NCI-H748 (cell line): Measurements from ENCODE around the gene MC3R.

Experiments
- DNase-seq: peaks from one replicate; lab custom pipeline; 2025; ENCODE audit not compliant: unreplicated experiment; lab: John Stamatoyannopoulos, UW

Gene MC3R

DNA sequence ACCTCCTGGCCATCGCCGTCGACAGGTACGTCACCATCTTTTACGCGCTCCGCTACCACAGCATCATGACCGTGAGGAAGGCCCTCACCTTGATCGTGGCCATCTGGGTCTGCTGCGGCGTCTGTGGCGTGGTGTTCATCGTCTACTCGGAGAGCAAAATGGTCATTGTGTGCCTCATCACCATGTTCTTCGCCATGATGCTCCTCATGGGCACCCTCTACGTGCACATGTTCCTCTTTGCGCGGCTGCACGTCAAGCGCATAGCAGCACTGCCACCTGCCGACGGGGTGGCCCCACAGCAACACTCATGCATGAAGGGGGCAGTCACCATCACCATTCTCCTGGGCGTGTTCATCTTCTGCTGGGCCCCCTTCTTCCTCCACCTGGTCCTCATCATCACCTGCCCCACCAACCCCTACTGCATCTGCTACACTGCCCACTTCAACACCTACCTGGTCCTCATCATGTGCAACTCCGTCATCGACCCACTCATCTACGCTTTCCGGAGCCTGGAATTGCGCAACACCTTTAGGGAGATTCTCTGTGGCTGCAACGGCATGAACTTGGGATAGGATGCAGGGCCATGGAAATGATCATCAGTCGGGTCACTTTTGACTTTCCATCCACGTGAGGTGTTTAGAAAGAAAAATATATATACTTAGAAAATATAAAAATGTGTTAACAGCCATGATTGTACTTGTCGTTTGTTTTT lies 868 bp downstream of the MC3R start:
- DNase-seq: peak; percentile 42

DNA sequence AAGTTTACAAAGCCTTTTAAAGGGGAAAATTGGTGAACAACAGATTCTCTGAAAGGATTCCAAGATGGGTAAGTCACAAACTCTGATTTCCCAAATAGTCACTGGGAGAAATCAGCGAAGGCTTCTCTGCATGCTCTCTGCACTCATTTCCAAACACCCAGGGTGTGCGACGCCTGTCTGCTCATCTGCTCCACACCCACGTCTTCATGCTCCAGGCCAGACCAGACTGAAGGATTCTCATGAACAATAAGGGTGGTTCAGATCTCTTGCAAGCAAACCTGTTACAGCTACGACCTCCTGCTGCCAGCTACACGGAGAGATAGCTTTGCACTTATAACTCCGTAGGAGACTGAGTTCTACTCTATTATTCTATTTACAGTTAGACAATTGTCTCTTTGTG lies 1.4 kb downstream of the MC3R start:
- no peak for DNase-seq

DNA sequence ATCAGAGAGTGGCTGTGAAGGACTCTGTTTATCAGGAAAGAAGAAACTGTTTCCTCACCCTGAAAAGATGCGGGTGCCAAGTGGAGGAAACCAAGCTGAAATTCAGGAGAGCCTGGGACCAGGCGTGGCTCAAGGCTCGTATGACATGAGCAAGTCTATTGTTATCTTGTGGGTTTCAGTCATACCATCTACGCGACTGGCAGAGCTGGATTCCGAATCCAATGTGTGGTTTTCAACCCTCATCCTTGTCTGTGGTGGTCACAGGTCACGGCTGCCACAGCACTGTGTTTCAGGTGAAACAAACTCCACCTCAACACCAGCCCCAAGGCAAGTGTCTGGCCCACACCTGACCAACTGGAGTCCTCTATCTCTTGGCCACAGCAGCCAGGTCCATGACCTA lies 9.1 kb downstream of the MC3R start:
- no peak for DNase-seq

DNA sequence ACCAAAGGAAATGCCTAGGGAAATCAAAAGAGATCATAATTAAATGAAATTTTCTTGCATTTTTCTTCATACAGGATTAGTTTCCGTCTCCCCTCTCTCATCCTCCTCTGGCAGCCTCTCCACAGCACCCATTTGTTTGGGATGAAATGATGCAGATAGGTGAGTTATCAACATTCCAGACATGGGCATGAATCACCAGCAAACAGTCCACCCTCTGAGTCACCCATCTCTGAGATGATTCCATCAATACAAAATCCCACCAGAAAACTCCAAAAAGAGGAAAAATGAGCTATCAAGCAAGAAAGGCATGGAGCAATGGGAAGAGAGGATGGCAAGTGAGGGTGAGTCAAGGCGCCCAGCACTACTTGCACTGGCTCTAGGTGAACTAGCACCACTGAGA lies 11.4 kb downstream of the MC3R start:
- no peak for DNase-seq

DNA sequence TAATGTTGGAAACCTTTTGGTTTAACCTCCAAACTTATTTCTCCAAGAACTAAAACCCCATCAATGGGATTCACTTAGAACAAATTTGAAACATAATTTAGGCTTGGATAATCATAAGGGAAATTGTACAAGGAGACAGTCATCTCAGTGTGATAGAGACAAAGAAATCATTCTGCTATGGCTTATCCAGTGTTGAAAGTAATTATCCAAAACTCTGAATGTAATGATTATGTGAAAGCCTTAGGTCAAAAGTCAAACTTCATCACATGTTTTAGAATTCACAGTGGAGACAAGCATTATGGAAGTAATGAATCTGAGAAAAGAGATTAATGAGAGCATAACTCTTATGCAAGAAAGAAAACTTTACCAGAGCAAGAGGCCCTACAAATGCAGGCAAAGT lies 20.0 kb downstream of the MC3R start:
- no peak for DNase-seq

DNA sequence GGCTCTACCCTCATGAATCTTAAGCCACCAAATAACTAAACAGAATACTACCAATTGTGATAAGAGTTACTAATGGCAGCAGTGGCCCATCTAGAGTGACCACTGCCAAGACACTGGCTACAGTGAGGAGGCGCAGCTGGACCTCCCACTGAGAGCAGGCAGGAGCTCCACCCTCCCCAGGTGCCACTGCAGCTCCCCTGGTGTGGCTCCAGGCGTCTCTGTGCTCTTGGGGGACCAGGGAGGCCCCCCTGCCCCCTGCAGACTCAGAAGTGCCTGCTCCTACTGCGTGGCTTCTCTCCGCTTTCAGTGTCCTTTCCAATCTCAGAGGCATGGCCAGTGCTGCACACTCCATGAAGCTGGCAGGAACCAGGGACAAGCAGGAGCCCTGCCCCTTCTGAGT lies 23.4 kb downstream of the MC3R start:
- no peak for DNase-seq

DNA sequence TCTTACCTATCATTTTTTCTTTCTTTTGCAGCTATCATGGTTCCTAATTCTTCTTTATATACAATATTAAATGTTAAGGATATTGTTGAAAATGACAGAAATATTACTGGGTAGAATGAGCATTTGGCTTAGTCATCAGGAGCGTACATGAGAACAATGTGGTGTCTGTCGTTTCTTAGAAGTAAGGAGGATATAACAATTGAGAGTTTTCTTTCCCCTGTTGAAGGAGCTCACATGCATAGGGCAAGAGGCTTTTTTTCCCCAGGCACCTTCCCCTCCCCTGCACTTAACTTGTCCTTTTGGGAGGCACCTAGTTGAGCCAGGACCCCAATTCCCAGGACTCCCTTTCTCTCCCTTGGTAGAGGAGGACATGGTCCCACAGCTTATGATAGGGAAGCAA lies 25.0 kb downstream of the MC3R start:
- no peak for DNase-seq

DNA sequence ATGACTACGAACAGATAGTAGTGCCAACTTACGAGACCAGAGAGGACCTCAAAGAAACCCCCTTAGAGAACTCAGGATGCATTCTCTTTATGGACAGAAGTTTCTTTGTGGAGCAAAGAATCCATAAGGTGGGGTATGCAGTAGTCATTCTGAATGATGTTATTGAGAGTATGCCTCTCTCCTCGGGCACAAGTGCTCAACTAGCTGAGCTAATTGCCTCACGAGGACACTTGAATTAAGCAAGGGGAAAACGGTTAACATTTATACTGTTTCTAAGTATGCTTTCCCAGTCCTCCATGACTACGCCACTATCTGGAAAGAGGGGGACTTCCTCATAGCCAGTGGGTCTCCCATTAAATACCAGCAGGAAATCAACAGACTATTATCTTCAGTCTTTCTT lies 25.6 kb downstream of the MC3R start:
- DNase-seq: no peak

DNA sequence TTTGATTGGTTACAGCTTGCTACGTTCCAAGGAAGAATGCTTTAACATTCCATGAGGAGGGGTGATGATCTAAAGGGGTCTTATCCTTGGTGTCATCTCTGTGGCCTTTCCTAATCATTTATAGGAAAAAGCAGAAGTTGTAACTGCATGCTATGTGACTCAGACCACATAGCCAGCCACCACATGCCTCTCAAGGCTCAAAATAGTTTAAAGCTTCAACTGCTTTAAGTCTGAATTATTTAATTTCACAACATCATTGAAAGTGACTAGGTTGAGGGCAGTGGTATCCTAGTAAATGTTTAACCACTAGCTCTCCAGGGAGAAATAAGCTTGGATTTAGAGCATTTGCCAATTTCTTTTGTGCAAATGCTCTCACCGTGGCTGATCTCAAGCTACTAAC lies 29.7 kb downstream of the MC3R start:
- DNase-seq: no peak

DNA sequence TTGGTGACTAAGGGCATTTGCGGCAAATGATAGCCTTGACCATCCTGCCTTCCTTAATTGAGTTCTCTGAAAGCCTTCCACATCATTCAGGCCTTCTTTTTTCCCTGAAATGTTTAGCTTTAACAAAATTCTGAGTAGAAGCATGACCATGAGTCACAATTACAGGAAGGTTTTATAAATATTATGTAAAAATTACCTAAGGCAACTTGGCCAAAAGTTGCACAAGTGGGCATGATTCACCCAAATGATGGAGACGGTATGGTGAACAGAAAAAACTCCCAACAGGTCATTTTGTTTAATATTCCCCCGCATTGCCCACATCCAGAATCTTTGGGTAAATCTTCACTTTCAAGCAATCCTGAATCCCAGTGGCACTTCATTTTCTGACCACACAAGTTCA lies 37.0 kb downstream of the MC3R start:
- no peak for DNase-seq

DNA sequence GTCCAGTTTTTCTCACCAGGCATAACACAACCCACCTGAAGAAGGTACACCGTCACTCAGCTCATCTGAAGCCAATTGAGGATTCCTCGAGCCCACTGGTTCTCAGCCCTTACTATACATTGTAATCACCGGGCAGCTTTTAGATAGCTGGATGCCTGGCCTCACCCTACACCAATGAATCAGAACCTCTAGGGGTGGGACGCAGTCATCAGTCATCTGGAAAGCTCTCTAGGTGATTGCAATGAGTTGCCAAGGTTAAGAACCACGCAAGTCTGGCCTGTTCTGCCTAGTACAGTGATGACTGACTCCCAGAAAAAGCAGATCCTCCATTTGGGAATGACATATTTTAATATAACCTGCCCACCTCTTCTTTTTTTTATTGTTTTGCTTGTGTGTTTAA lies 41.1 kb downstream of the MC3R start:
- no peak for DNase-seq

DNA sequence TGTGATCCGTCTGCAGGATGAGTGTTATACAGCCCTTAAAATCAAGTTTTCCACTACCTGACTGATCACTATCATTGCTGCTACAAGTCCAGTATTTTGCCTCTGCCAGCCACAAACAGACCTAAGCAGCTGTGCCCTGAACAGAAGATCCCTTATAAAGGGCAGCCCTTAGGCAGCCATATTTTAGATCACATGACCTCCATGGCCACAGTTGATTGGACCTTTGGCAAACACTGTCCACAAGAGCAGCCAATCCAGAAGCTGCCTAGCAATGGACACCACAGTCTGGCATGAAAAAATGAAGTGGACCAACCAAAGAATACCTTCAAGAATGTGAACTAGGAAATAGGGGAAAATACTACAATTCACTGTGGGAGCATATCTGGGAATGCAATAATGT lies 50.8 kb downstream of the MC3R start:
- DNase-seq: no peak
